Daoy (cell line): ENCODE results near the gene ACTN1. TPM values are rescaled to one million over a fixed set of nuclear protein-coding genes. Genes with fewer than 3 reads are reported as not detected.
A peak's percentile ranks its signal among the peaks of the same experiment; 100 is the strongest.

ENCODE experiments used
- DNase-seq: peaks from one replicate; pipeline ENCODE4 v3.0.0-alpha.2; 2015; ENCODE audit warnings: low read depth
- total RNA-seq: library from RNA; depleted of rRNA; stranded (reverse); fragments of >200 nt; shearing (Covaris generic); gene quantifications from 2 replicates; pipeline ENCODE4 v1.2.3, GENCODE V29; 2014

ACTN1 gene
- total RNA-seq, 1 experiment from 2014 or later: 317 TPM

DNA sequence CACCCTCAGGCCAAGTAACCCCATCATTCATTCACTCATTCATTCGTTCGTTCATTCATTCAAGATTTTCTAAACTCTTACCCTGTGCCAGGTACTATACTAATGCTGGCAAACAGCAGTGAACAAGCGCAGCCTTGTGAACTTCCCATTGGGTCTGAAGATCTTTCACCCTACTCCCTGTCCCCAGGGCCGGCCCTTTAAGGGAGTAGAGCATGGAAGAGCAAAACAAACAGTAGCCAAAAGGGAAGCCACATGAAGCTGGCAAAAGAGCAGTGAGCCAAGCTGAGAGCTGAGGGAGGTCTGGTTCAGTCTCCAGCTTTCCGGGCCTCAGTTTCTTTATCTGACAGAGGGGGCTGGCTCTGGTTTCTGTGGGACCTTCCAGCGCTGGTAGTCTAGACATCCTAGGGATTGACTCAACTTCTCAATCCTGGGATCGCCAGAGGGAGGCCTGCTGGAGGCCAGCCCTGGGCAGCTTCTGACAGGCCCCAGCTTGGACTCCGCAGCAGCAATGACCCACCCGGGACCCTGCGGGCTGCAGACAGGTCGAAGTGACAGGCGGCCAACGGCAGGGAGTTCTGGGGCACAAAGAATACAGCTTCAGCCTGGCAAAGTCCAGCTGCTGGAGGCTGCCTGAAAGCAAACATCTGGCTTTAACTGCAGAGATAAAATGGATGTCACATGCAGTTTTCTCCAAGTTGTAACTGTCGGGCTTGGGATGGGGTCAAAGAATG is 27.1 kb downstream of the ACTN1 start:
- no peak for DNase-seq

DNA sequence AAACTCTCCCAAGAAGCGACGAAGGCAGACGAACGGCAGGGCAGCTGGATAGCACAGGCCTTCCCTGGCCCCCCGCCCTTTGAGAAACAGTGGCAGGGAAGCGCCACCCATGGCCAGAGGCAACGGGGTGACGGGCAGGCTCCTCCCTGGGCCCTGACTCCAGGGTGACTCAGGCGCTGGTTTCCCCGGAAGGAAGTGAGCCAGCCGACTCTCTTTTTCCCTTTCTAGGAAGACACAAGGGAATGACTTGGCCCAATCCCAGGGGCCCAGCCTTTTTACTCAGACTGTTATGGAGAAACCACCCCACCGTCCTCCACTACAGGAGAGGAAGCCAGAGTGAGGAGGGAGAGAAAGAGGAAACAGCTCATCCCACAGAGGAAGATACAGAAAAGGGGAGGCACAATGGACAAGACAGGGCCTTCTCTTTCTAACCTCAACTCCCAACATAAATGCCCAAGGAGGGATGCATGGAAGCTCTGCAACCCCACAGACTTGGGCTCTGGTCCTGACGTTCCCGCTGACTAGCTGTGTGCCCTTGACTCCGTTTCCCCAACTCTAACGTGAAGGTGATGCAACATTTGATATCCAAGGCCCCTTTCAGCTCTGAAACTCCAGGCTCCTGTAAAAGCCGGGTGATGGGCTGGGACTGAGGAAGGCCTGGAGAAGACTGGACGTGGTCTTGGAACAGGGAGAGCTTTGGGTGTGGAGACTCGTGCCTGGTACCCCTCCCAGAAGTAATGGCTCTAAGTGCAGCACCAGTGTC is 27.9 kb downstream of the ACTN1 start:
- DNase-seq: peak; percentile 99

DNA sequence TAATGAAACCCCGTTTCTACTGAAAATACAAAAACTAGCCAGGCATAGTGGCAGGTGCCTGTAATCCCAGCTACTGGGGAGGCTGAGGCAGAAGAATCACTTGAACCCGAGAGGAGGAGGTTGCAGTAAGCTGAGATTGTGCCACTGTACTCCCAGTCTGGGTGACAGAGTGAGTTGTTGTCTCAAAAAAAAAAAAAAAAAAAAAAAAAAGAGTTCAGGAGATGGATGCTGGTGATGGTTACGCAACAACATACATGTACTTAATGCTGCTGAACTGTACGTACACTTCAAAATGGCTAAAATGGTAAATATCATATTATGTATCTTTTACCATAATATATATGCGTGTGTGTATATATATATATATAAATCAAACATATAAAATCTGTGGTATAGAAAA is 29.0 kb downstream of the ACTN1 start:
- DNase-seq: no peak

DNA sequence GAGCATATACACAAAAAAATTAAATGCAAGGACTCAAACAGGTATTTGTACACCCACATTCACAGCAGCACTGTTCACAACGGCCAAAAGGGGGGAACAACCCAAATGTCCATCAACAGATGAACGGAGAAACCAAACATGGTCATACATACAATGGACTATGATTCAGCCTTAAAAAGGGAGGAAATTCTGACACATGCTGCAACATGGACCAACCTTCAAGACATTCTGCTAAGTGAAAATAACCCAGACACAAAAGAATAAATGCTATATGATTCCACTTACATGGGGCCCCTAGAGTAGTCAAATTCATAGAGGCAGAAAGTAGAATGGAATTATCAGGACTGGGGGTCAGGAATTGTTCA is 29.5 kb downstream of the ACTN1 start:
- DNase-seq: no peak

DNA sequence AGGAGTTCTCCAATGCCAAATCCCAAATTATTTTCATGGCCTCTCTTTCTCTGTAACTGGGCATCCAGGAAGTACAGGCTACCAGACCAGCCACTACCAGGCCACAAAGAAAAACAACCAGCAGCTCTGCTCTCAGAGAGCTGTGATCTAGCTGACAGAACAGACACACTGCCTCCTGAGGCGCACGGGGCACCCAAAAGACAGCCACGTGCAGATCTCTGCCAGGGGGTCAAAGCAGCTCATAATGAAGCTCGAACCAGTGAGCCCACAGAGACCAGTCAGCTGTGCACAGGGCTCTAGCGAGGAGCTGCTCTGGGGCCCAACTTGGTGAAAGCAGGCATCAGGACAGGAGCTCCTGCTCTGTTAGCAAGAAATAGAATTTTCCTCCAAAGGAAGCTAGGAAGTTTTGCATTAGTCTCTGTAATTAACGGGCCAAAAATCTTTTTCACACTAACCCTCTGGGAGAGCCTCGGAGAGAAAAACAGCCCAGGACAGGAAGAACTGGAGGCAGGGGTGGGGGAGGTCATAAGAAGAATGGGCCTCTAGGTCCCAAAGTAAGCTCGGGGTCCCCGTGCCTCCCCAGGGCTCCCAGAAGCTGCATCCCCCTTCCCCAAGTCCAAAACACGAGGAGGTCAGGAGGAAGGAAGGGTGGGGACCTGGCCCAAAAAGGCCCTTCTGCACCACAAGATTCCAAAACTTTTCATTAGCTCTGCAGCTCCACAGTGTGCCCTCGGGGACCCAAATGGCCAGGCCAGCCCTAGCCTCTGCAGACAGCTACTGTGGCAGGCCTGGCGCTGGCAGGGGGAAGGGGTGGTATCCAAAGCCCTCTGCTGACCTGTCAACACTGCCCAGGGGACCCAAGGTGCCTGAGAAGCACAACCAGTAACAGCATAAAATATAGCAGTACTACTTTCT is 30.2 kb downstream of the ACTN1 start:
- DNase-seq: no peak

DNA sequence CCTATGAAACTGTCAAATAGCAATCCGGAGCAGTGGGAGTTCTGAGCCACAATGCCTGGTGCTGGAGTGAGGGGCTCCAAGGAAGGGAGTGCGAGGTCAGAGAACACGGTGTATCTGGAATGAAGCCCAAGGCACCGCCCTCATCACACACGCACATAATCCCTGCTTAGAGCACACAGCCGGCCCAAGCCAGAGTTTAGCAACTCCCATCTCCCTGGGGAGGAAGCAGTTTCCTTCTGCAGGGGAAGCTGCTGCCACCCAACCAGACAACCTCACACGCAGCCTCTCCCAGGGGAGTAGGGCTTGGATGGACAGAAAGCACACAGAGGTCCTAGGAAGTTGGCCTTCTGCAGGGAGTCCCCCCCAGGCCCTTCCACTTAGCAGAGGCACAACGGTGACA is 31.3 kb downstream of the ACTN1 start:
- peak; percentile 65 for DNase-seq

DNA sequence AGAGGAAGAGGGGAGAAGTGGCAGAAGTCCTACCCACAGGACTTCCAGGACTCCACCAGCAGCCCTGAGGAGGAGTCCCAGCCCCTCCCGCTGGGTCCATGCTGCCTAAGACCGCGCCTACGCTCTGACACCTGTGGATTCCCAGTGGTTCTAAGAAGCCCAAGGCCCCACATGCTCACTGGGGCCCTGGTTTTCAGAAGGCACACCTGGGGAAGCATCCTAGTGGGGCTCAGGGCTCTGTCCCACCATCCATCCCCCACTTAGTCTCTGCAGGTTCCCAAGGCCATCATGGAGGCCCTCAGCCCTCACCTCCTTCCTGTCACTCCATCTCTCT is 32.6 kb downstream of the ACTN1 start:
- DNase-seq: no peak

DNA sequence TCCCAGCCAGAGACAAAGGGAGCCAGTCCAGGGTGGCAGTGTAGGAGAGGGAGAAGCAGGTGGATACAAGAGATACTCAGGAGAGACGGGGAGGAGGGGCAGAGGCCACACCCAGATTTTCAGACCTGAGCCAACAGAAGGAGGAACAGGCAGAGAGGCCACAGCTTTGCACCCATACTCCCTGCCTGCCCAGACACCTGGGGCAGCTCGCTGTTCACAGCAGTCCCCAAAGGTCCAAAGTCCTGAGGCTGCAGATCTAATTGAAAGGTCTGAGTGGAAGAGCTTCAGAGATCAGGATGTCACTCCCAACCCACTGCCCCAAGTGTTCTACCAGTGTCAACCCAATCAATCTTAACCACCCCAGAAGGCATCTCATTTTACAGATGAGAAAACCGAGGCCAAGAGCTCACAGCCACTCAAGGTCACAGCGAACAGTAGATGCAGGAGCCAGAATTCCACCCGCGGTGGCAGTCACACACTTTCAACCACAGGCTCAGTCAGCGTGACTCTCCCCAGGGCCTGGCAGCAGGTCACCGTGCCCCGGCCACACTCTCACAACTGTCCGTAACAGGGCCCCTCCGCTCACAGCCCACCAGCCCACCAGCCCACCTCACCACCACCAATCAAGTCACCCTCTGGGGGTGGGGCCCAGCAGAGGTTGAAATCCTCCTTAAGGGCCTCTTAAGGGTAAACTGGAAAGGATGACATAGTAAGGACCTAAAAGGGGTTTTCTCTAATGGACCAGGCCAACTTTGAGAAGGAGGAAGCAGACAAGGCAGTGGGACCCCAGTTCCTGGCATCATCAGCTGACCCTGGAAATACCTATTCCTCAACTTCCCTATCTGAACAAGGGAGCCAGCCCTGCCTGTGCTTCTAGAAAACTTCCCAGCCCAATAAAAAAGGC is 33.3 kb downstream of the ACTN1 start:
- DNase-seq: no peak

DNA sequence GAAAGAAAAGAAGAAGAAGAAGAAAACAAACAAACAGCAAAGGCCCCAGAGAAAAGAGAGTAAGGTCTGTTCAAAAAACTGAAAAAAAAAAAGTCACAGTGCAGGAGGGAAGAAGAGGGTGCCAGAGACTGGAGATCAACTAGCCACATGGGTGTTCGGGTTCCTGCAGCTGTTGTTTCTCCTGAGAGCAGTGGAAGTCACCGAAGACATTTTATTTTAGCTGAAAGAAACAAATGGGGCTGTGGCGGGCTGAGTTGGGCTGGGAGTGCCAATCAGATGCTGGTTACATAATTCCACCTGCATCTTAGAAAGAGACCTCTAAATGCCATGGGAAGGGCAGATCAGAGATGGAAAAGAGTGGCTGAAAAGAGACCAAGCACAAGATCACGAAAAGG is 33.9 kb downstream of the ACTN1 start:
- no peak for DNase-seq

DNA sequence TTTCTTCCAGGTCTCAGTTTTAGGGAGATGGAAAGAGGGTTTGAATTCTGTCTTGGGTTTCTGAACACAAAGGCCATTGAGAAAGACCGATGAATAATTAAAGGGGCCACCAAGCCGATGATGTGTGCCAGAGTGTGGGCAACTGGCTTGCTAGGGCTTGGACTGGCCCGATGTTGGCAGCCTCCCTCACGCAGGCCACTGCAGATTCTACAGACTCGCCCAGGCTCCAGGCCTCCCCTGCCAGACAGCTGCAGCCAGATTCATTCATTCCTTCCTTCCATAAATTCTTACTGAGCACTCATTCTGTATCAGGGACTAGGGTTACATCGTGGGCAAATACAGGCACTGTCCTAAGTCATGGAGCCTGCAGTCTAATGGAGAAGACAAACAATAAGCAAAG is 34.9 kb downstream of the ACTN1 start:
- DNase-seq: no peak

DNA sequence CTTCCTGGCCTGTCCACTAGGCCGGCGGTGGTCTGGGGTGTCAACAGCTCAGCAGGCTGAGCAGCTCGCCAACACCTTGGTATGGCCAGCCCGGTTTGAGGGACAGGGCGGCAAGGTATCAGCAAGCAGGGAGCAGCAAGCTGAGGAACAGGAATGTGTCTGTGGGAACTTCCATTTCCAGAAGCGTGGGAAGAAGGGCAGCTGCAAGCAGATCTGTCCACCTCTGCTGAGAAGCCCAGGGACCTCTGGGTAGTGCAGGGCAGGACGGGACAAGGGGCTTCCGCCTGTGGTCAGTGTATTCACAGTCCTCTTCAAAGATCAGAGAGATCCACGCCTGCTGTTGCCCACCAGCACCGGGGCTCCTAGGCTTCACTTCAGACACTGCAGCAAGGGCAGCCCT is 36.0 kb downstream of the ACTN1 start:
- DNase-seq: no peak

DNA sequence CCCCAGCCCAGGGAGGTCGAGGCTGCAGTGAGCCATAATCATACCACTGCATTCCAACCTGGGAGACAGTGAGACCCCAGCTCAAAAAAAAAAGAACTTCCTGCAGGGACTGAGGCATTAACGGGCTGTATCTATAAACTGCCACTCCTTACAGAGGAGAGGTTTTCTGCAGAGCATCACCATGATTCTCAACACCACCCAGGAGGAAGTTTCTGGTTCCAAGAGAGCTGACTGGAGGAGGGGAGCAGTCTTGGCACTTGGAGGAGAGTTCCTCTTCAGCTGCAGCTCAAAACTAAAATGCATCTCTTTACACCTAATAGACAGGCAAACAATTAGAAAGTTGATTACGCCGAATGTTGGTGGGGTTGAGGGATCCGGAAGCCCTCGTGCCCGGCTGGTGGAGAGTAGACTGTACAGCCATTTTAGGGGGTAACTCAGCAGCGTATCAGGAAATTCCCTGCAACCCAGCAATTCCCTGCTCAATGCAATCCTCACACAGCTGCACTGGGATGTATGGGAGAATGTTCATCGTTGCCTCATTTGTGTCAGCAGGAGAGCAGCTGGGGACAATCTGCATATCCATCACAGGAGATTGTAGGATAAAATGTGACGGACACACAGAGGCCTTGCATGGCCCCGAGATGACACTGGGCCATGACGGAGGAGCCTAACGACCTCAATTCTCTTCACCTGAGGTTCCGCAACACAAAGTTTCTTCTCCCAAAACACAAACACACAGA is 36.6 kb downstream of the ACTN1 start:
- no peak for DNase-seq

DNA sequence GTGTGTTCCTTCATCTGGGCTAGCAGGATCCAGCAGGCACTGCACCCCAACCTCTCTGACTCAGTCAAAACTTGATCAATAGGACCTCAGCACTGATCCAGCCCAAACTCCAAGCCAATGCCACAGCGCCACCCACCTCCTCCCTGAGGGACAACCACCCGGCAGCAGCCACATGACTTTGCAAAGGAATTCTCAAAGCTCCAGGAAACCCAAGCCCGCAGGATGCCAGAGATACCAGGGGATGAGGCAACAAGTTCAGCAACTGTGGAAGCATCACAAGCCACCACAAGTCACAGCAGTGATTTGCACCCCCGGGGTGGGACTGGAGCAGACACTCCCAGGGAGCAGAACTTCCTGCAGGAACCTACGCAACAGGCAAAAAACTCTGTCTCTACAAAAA is 37.3 kb downstream of the ACTN1 start:
- peak; percentile 96 for DNase-seq

DNA sequence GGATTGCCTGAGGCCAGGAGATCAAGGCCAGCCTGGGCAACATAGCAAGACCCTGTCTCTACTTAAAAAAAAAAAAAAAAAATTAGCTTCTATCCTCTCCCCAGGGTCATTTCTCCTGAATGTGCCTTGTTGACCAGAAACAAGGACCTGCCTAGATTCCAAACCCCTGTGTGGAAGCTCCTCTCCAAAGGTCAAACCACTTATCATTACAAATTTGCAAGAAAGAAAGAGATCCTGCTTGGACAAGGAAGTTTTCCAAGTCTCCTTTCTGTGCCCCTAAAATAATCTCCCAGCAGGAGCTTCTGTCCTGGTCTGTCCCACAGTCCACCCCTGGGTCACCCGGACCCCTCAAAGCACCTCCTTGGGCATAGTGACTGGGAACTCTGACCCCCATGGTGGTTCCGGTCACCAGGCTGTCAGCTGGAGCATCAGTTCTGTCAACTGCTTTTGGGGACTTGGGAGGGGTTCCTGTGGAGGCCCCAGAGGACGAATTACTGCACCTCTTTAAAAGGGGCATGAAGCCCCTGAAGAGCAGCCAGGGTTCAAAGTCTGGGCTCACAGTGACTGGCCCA is 38.4 kb downstream of the ACTN1 start:
- no peak for DNase-seq

DNA sequence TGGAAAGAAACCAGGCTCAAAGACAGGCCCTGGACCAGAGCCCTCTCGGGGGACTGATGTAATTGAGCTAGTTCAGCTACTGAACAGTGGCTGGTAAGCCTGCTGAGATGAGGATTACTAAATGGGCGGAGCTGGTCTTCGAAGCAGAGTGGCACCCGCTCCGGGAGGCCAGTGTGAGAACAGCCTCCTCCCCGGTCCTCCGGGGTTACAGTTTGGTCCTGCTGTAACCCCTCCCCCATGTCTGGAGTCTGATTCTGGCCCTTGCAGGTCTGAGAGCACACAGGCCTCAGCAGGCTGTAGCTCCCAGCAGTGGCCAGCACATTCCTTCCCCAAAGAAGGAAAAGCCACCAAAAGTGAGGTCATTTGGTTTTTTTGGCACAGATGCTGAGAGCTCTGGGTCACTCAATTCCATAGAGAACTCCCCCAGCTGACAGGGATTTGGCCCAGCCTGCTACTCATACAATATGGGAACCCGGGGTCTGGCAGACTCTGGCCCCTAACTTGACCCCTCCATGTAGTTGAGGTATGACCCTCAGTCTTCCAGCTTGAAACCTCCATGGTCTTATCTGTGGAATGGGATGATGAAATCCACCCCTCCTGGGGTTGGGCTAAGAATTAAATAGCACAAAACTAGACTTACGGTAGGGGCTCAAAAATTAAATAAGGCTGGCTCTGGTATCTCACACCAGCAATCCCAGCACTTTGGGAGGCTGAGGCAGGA is 39.0 kb downstream of the ACTN1 start:
- peak; percentile 99 for DNase-seq

DNA sequence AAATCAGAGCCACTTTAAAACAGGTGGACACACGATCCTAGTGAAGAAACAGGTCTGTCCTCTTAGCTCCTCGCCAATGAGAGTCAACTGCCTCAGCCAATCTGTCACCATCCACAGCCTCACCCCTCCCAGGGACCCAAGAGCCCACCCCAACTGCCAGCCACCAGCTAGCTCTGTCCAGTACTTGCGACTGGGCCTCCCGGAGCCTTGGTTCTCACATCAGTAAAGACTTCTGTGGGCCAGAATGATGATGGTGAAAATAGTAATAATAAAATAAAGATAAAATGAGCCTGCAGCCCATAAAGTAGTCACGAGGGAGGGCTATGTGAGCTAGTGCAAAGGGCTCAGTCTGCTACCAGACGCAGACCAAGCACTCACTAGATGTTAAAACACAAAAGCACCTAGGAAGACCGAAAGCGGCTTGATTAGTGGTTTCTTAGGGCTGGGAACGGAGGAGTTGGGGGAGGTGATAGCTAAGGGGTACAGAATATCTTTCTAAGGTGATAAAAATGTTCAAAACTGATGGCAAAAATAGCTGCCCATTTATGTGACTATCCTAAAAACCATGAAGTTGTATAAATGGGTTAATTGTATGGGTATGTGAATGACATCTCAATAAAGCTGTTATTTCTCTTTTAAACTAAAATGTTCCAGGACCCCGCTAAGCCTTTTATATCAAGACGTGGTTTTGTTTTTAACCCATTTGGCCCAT is 39.8 kb downstream of the ACTN1 start:
- DNase-seq: no peak

DNA sequence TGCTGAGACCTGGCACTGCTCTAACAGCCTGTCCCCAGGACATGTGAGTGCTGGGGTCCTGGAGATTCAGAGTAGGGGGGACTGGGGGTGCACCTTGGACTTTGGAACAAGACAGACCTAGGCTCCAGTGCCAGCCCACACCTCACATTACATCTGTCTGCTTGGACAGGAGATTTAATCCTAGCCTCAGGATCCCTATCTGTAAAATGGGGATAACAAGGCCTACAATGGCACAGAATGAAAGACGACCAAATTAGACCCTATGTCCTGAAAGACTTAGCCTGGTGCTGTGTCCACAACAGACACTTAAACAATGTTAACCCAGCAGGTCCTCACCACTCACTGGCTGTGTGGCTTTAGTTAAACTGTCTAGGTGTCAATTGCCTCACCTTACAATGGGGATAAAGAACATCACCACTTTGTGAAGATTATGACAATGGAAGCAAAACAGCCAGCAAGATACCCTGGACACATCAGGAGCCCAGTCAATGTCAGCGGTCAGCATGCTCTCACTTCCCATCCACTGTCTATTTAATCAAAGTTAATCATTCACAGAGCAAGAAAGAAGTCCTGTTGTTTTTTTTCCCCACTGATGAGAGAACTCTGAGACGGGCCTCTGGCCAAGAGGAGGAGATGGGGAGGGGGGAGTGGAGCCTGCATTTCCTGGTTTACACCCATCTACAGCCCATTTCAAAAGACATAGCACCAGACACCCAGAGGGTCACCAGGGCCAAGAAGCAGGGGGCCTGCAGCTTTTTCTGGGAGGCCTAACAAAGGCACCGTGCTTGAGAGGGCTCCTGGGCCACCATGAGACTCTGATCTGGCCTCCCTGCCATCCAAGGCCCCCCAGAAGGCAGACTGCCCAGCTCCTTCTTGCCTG is 40.6 kb downstream of the ACTN1 start:
- no peak for DNase-seq
